NCI-H1092 (cell line): Measurements from ENCODE around the gene ESR1.
"Not testable (repeated sequence)": the region's sequence is repeated elsewhere in the genome, so short reads cannot be mapped to it uniquely, and the experiment has no call there.

ENCODE experiments used
- DNase-seq: peaks from one replicate; lab custom pipeline; 2025; lab: John Stamatoyannopoulos, UW

The ESR1 gene

DNA sequence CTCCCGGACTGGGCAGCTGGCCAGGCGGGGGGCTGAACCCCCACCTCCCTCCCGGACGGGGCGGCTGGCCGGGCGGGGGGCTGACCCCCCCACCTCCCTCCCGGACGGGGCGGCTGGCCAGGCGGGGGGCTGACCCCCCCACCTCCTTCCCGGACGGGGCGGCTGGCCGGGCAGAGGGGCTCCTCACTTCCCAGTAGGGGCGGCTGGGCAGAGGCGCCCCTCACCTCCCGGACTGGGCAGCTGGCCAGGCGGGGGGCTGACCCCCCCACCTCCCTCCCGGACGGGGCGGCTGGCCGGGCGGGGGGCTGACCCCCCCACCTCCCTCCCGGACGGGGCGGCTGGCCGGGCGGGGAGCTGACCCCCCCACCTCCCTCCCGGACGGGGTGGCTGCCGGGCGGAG, 91.7 kb downstream of the ESR1 start:
- DNase-seq: not testable (repeated sequence)

DNA sequence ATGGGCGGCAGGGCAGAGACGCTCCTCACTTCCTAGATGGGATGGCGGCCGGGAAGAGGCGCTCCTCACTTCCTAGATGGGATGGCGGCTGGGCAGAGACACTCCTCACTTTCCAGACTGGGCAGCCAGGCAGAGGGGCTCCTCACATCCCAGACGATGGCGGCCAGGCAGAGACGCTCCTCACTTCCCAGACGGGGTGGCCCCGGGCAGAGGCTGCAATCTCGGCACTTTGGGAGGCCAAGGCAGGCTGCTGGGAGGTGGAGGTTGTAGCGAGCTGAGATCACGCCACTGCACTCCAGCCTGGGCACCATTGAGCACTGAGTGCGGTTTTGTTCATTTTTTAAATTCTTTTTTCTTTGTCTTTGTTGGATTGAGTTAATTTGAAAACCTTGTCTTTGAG, 92.3 kb downstream of the ESR1 start:
- not testable (repeated sequence) for DNase-seq

DNA sequence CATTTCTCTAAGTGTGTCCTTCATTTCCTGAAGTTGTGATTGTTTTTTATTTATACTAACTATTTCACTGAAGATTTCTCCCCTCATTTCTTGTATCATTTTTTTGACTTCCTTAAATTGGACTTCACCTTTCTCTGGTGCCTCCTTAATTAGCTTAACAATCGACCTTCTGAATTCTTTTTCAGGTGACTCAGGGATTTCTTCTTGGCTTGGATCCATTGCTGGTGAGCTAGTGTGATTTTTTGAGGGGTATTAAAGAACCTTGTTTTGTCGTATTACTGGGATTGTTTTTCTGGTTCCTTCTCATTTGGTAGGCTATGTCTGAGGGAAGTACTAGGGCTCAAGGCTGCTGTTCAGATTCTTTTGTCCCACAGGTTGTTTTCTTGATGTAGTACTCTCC, 92.8 kb downstream of the ESR1 start:
- DNase-seq: no peak

DNA sequence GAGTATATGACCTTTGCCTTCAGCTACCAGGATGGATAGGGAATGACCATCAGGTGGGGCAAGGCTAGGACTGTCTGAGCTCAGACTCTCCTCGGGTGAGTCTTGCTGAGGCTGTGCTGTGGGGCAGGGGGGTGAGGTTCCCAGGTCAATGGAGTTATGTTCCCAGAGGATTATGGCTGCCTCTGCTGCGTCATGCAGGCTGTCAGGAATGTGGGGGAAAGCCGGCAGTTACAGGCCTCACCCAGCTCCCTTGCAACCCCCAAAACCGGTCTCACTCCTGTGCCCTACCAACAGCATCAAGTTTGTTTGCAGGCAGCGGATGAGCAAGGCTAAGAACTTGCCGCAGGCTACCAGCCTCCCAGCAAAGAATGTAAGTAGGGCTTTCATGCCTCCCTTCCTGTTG, 93.5 kb downstream of the ESR1 start:
- DNase-seq: no peak

DNA sequence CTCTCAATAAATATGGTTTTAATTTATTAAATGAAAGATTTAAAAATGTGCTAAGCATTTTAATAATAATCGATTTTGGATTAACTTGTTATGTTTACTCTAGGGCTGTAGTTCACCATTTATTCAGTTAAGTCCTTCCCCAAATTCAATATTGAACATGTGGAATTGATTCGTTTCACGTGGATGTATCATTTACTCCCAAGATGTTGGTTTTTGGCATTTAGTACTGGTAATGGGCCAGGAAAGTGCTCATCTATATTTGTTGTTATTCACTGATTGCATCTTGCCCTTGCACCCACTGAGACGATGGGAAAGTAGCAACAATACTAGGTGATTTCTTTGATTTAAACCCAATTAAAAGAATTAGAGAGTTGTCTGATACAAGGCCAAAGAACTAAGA, 97.1 kb downstream of the ESR1 start:
- no peak for DNase-seq

DNA sequence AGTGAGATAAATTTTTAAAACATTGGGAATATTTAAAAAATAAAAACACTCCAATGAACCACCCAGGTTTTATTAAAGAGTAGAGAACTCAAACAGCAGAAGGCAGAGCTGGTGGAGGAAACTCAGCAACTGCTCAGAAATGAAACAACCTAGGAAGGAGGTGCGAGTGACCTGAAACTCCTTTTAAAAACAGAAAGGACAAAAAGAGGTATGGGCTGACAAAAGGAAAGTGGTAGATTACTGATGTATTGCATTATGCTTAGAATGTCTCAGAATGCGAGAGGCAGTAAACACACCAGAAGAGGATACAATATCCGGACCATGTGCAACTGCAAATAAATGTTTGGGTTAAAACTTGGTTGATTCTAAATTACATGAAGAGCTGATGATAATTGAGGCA, 97.6 kb downstream of the ESR1 start:
- DNase-seq: no peak

DNA sequence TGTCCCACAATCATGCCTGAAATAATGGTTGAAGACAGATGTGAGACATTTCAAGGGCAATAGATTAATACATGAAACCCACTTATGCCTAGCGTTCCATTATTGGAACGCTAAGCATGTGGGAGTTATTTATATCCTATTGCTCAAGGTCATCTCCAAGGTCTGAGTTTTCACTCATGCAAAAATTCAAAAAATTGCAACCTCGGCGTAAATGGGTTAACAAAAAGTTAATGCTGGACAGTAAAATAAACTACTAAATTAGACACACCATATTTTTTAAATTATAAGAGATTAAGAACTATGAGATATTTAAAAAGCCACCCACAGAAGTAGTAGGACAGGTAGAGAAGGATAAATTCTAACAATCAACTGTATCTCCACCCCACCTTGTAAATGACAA, 98.4 kb downstream of the ESR1 start:
- DNase-seq: no peak

DNA sequence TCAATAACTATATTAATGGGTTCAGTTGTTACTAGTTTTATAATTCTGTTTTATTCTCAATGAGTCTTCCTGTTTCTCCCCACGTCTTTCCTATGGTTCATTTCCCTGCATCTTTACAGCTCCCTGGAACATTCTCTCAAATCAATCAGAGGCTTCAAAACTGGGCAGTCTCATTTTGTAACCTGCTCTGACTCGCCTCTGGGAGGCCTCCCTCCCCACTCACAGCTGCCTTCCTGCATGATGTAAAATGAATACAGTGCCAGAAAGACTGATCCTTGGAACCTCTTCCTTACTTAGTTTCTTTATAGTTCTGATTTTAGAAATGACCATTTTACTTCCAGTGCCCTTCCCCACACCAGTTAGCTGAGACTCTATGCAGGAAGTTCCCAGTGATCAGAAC, 103.9 kb downstream of the ESR1 start:
- DNase-seq: no peak

DNA sequence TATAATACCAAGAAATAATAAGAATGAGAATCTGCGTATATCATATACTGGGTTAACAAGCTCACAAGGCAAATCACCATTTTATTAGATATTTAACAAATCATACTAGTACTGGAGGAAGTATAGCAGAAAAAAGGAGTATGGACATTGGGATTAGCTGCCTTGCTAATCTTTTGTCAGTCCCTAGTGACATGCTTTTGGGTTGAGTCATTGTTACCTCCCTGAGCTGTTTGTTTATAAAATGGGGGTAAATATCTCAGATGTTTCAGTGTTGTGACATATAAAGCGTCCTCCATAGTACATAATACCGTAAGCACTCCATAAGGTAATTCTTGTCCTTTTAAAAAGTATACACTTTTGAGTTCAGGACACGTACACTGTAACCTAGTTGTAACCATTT, 107.0 kb downstream of the ESR1 start:
- DNase-seq: no peak

DNA sequence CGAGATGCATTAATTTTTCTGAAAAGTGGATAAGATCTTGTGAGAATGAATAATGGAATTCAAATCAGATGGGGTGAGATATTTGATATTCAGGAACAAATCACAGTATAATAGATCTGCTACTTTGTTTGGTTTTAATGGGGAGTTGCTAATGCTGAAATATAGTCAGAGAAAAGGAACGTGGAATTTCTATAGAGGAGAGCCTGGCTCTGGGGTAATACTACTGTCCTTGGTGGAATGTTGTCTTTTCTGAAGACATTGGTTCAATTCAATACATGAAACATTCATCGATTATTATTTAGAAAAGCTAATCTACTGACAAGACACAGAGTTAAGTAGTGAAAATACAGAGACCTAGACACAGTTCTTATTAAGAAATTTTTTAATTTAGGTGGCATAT, 108.6 kb downstream of the ESR1 start:
- no peak for DNase-seq

DNA sequence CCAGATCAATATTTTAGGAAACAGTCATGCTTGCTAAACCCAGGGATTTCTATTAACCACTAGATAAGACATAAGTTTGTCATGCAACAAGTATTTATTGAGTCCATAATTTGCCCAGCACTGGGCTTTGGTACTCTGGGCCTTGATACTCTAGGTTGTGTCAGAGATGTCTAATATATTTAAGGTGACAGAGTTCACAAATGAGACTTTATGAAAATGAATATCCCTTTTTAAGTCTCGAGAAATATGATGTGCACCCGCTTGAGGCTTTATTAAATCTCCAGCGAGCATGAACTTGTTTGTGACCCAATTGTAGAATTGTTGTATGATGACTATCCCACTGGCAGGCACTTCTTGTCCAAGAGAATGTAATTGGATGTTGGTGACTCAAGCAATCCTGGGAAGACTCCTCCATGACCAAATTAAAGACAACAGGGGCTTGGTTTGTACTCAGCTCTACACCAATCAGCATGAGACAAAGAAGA, 109.2 kb downstream of the ESR1 start:
- no peak for DNase-seq

DNA sequence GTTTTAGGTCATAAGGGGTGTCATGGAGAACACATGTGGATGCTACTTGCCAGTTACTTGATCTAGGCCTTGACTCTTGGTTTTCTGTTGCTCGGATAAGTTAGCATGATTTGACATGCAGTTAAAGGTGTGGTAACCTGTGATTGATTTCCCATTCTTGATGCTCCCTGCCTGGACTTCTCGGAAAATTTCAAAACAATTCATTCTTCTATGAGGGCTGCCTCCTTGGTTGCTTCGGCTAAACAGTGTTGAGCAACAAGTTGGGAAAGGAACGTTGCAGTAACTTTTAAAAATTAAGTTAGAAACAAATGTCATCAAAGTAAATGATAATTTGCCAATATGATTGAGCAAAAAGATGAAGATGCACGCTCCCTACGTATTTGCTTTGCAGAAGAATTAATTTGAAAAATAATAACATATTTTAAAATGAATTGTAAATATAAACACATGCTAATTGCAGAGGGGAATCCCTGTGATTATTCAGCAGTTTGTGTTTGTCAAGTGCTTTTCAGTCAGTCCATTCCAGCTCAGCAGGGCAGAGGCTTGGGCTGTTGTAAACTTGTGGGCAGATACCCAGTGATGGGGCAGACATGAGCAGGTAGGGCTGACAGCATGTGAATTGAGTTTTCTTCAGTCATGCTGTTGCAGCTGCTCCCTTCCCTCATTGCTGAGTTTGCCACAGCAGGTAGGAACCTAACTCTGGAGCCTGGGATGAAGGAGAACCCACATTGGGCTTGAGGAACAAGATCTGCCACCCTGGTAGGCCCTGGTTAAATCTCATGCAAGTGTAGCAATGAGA, 110.2 kb downstream of the ESR1 start:
- DNase-seq: no peak

DNA sequence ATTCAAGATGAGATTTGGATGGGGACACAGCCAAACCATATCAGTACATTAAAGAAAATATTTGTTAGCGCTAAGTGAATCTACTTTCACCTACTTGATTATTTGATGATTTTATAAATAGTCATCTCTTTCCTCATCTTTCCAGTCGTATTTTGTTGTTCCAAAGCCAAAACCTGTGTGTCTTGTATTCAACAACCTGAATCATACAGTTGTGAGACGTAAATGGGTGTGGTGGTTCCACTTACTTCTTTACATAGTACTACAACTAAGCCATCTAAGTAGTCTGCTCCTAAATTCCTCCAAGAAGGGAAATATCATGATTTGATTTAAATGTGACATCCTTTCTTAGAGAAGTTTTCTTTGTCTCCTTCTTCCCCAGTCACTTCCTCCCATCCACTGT, 132.8 kb downstream of the ESR1 start:
- DNase-seq: no peak

DNA sequence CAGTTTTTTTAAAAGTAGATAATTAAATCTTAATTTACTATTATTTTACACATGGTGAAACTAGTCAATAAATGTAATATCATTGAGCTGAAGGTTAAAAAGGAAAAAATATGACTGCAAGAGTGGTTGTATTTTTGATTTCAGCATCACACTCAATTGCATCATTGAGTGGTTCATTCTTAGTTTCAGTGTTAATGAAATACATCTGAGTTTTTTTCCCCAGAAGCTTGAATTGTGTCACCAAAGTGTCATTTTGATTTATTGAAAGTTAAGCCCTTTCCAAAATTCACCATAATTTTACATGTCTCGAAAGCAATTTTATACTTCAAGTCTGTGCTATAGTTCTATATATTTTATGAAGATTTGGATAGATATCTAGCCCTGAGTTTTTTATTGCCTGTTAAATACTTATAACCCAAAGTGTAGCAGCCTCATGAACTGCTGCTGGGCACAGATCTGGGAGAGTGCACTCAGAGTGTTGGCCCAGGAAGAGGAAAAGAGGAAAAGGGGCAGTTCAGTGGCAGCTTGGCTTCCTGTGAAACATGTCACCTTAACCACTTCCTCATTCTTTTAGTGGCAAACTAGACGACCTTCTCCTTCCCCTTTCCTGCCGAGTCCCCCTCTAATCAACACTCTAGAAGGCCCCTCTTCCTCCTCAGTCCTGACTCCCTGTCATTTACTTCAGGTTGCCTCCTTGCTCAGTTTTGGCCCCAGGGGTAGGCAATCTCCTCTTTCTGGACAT, 140.7 kb downstream of the ESR1 start:
- no peak for DNase-seq

DNA sequence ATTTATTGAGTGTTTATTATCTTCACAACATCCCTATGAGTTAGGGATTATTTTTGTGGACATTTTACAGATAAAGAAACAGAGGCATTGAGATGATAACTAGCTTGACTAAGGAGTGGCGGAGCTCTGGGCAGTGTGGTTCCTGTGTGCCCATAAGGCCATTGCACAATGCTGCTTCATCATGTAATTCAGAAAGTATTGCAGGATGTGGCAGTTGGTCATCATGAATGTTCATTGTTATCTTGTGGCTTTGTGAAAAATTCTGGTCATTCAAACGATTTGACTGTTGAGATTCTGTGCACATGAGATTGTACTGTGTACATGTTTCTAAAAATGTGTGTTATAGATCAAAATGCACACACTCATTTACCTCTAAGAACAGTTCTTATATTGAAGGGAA, 150.8 kb downstream of the ESR1 start:
- no peak for DNase-seq

DNA sequence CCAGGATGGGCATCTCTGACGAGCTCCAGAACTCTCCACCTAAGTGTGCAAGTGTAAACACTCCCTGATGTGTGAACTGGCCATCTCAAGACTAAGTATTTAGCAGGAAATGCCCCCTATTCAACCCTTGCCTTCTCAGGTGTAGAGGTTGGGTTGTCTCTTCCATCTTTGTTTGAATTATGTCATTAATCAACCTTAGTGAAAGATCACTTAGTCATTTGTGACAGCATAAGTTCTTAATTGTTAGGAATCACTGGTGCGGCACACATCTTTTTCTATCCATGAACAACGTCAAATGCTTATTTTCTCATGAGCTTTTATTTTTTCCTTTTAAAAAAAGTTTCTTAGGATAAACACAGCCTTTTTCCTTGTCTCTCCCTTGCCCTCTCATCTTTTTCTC, 151.6 kb downstream of the ESR1 start:
- no peak for DNase-seq

DNA sequence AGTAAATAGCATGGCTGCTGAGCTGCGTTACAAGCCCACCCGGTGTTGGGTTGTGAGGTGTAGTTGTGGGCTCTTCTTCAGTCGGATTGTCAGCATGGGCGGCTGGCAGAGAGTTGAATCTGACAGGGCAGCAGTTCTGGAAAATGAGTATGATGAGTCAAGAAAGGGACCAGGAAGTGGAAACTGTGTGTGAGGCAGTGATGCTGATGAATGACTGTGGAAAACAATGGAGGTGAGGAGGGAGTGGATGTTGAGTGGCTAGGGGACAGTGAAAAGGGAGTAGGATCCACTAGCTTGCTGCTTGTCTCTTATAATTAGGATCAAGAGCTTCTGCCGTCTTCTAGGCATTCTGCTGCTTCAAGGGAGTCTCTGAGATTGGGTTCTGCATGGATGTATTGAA, 154.3 kb downstream of the ESR1 start:
- DNase-seq: no peak

DNA sequence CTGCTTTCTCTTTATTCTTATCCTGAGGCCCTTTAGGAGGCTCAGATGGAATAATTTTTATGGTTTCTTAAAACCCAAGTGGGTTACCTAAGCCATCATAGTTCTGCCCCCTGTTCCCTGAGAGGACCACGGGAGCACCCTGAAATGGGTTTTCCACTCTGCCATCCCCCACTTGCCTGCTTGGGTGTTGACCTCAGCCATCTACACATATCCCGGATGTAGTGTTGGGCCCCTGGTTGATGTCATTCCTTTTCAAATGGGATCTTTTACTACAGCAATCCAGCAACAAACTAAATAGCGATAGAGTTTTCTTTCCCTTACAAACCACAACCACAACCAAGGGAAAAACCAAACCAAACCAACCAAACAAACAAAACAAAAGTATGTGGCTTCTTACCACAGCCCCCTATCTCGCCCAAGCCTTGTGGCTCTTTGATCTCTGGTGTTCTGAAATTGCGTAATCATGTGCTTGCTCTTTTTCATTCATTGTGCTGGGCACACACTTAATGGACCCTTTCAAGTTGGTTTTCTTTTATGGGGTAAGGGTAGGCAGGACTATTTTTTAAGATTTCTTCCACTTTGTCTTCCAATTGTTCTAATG, 154.9 kb downstream of the ESR1 start:
- no peak for DNase-seq

DNA sequence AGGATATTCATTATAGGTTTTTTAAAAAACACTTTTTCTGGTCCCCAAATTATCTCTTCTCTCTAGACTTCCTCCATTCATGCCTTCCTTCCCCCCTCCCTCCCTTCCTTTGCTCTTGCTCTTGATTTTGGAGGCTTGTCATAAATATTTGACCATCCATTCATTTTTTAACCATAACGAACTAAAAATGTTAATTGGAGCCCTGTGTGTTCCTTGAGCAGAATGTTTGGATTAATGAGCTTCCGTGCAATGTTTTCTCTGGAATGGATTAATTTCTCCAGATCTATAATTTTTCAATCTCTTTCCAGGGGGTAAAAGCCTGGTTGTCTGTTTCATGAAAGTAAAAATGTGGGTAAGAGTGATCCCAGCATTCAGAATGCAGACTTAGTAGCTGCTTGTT, 155.5 kb downstream of the ESR1 start:
- no peak for DNase-seq

DNA sequence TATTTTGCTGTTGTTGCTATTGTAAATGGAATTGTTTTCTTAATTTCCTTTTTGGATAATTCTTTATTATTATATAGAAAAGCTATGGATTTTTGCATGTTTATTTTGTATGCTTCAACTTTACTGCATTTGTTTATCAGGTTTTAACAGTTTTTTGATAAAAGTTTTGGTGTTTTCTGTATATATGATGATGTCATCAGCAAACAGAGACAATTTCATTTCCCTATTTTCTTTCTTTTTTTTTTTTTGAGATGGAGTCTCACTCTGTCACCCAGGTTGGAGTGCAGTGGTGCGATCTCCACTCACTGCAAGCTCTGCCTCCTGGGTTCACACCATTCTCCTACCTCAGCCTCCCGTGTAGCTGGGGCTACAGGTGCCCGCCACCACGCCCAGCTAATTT, 156.9 kb downstream of the ESR1 start:
- not testable (repeated sequence) for DNase-seq

DNA sequence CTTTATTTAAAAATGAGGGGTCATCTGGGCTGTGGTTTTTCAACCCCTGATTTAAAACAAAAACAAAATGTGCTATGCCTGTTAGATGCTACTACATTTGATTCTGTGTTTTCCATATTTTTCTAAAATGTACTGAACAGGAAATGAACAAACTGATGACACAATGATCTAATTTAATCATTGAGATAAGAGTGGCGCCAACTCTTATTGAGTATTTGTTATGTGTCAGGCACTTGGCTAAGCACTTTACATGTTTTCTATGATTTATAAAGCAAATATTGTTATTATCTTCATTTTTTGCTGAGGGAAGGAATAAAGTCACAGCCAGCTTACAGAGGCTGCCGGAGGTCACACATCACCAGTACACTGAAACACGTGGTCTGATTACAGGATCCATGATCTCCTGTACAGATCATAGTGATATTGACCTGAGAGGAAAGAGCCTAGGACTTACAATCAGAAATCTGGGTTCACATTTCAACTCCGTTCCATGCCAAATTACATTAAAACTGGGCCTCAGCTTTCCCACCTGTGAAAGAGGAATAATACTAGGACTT, 166.7 kb downstream of the ESR1 start:
- no peak for DNase-seq

DNA sequence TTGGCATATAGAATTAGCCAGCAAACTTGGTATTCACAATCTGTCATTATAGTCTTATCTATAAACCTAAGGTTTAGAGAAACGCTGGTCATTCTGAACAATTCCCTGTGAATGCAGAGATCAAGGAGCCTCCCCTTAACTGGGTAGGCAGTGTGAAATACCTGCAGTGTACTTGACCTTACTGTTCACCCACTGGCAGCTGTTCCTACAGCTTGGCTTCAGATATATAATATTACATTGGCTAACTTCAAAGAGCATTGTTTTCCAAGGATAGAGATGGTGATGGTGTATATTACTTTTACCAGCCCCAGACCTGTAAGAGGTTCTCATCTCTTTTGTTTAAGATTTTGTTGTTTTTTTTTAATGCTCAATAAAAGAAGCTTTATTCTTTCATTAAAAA, 168.3 kb downstream of the ESR1 start:
- no peak for DNase-seq

DNA sequence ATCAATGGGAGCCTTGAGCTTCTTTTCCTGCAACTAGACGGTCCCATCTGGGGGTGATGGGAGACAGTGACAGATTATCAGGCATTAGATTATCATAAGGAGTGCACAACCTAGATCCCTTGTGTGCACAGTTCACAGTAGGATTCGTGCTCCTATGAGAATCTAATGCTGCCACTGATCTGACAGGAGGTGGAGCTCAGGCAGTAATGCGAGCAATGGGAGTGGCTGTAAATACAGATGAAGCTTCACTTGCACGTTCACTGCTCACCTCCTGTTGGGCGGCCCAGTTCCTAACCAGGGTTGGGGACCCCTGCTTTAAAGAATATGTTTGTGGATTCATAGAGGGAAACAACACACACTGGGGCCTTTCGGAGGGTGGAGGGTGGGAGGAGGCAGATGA, 180.7 kb downstream of the ESR1 start:
- DNase-seq: not testable (repeated sequence)
